NB4 (cell line): ENCODE results near the gene C1QTNF1.

Experiments used
- DNase-seq: peaks from one replicate; pipeline ENCODE4 v3.0.0; 2010; ENCODE audit warnings: low read depth
- H3K4me3 ChIP-seq: one replicate; pipeline ENCODE4 v1.5.1; 2011; ENCODE audit warnings: mild to moderate bottlenecking, low read depth, low read length, moderate library complexity
- CTCF ChIP-seq: IDR thresholded peaks from one replicate; pipeline ENCODE4 v1.5.1; 2012; ENCODE audit warnings: low read depth, low read length
- MAX ChIP-seq: IDR thresholded peaks from 2 replicates; pipeline ENCODE4 v1.6.1; 2011; ENCODE audit warnings: low read depth, low read length
- MYC ChIP-seq: IDR thresholded peaks from 2 replicates; pipeline ENCODE4 v1.6.1; 2011; ENCODE audit warnings: low read depth, low read length
- POLR2A ChIP-seq: IDR thresholded peaks from 2 replicates; pipeline ENCODE4 v1.6.1; 2011; ENCODE audit warnings: mild to moderate bottlenecking; ENCODE audit not compliant: insufficient read length; ENCODE audit errors: extremely low read depth

C1QTNF1 gene

GRCh38 chr17:79039171-79039570 lies 15.2 kb downstream of the C1QTNF1 start:
- TF ChIP-seq CTCF = no peak
- TF ChIP-seq MYC = no peak
- TF ChIP-seq POLR2A = no peak
- TF ChIP-seq MAX = no peak
- H3K4me3 ChIP-seq = no peak overlapping the region
- DNase-seq = no peak

GRCh38 chr17:79039886-79040285 lies 15.9 kb downstream of the C1QTNF1 start:
- no peak for TF ChIP-seq MAX
- TF ChIP-seq POLR2A = no peak
- no peak for TF ChIP-seq CTCF
- no peak overlapping the region for H3K4me3 ChIP-seq
- DNase-seq = no peak

GRCh38 chr17:79041041-79041570 lies 17.1 kb downstream of the C1QTNF1 start:
- H3K4me3 ChIP-seq = no peak overlapping the region
- TF ChIP-seq POLR2A (no peak), MAX (no peak), MYC (no peak), CTCF (no peak)
- no peak for DNase-seq

GRCh38 chr17:79041723-79042420 lies 17.9 kb downstream of the C1QTNF1 start:
- TF ChIP-seq POLR2A (no peak), MAX (no peak), MYC (no peak), CTCF (no peak)
- H3K4me3 ChIP-seq = no peak overlapping the region
- DNase-seq = no peak

GRCh38 chr17:79042421-79043190 lies 18.6 kb downstream of the C1QTNF1 start:
- no peak overlapping the region for H3K4me3 ChIP-seq
- TF ChIP-seq CTCF = peak; percentile 80
- no peak for TF ChIP-seq POLR2A
- peak; percentile 50 for DNase-seq
